ENCODE results near the gene ZBTB7C.

GRCh38 chr18:47979611-47980200 lies 429.5 kb downstream of the ZBTB7C start:
- TF ChIP-seq MYC (IDR thresholded peaks at IDR 0.05; ENCODE audit: insufficient read depth, insufficient read length, insufficient replicate concordance, low read length, severe bottlenecking) (no peak), POLR2A (IDR thresholded peaks at IDR 0.05; ENCODE audit: low read depth, low read length) (no peak), CTCF (IDR thresholded peaks at IDR 0.05 in 2 of 3, conservative IDR thresholded peaks at IDR 0.05 in 1 of 3; ENCODE audit: control insufficient read depth in 2 of 3, extremely low read depth in 1 of 3, insufficient read depth in 1 of 3, low read depth in 3 of 3, low read length in 3 of 3) (no peak), KLF5 (IDR thresholded peaks at IDR 0.05; ENCODE audit: partially characterized antibody) (no peak), MAX (IDR thresholded peaks at IDR 0.05; ENCODE audit: low read depth, low read length) (no peak), HDAC6 (IDR thresholded peaks at IDR 0.05; ENCODE audit: unreplicated experiment) (no peak), RAD21 (IDR thresholded peaks at IDR 0.05; ENCODE audit: insufficient read depth, low read depth, low read length) (no peak), EZH2 (IDR thresholded peaks at IDR 0.05; ENCODE audit: borderline replicate concordance, control insufficient read depth, low read depth, low read length) (no peak), ZNF592 (IDR thresholded peaks at IDR 0.05) (no peak), POLR2AphosphoS5 (IDR thresholded peaks at IDR 0.05; ENCODE audit: low read length) (no peak)

All from GM12878 (cell line).